NCI-H226 (cell line): ENCODE data around the gene KCNQ2.

Source experiments
- DNase-seq: peaks from one replicate; pipeline ENCODE4 v3.0.0-alpha.2; 2015

The KCNQ2 gene

GRCh38 chr20:63413963-63414684 is 58.3 kb downstream of the KCNQ2 start:
- DNase-seq, result no peak

GRCh38 chr20:63413323-63413722 is 59.1 kb downstream of the KCNQ2 start:
- no peak for DNase-seq

GRCh38 chr20:63412889-63413288 is 59.6 kb downstream of the KCNQ2 start:
- no peak for DNase-seq

- DNase-seq, result no peak
Observed at GRCh38 chr20:63411898-63412631, 60.4 kb downstream of the KCNQ2 start.

- DNase-seq, result no peak
Observed at GRCh38 chr20:63411151-63411897, 61.1 kb downstream of the KCNQ2 start.

GRCh38 chr20:63409834-63410435 is 62.5 kb downstream of the KCNQ2 start:
- DNase-seq, result no peak

GRCh38 chr20:63409066-63409833 is 63.2 kb downstream of the KCNQ2 start:
- no peak for DNase-seq

GRCh38 chr20:63408684-63409046 is 63.8 kb downstream of the KCNQ2 start:
- DNase-seq, result no peak

- DNase-seq, result no peak
Observed at GRCh38 chr20:63407928-63408683, 64.3 kb downstream of the KCNQ2 start.

GRCh38 chr20:63406617-63407245 is 65.7 kb downstream of the KCNQ2 start:
- no peak for DNase-seq

GRCh38 chr20:63406011-63406410 is 66.4 kb downstream of the KCNQ2 start:
- DNase-seq, result no peak

- no peak for DNase-seq
Observed at GRCh38 chr20:63405102-63405730, 67.2 kb downstream of the KCNQ2 start.

- DNase-seq, result no peak
Observed at GRCh38 chr20:63404129-63405085, 68.0 kb downstream of the KCNQ2 start.

GRCh38 chr20:63403403-63404105 is 68.9 kb downstream of the KCNQ2 start:
- no peak for DNase-seq

GRCh38 chr20:63402860-63403220 is 69.6 kb downstream of the KCNQ2 start:
- DNase-seq, result no peak

- no peak for DNase-seq
Observed at GRCh38 chr20:63402181-63402859, 70.1 kb downstream of the KCNQ2 start.

- no peak for DNase-seq
Observed at GRCh38 chr20:63401384-63402110, 70.9 kb downstream of the KCNQ2 start.
